Activated CD8-positive, alpha-beta T cell treated with anti-CD3 and anti-CD28 coated beads for 36 hours (primary cell): Measurements from ENCODE around the gene FAM76A. TPM values are rescaled to one million over a fixed set of nuclear protein-coding genes. Genes with fewer than 3 reads are reported as not detected.

Experiments used
- ATAC-seq: fragments of 200-7000 bp; cut with Tn5 transposase; one replicate; pipeline ENCODE4 v1.10.0; 2021; ENCODE audit warnings: mild to moderate bottlenecking, moderate library complexity
- CTCF ChIA-PET: fragments of 350-600 bp; sonication (Branson Sonifier 250); formaldehyde crosslinking; loops from one replicate; lab custom pipeline; 2021; ENCODE audit warnings: antibody characterized with exemption; lab: Charles Lee
- POLR2A ChIA-PET: fragments of 350-600 bp; sonication (Branson Sonifier 250); formaldehyde crosslinking; loops from one replicate; lab custom pipeline; 2021; ENCODE audit warnings: antibody characterized with exemption; lab: Charles Lee
- DNase-seq: peaks from one replicate; pipeline ENCODE4 v3.0.0-alpha.2; 2020
- H3K27ac Mint-ChIP-seq: one replicate; pipeline ENCODE4 v1.8.0; 2021; ENCODE audit warnings: mild to moderate bottlenecking, mixed read lengths
- H3K27me3 Mint-ChIP-seq: one replicate; pipeline ENCODE4 v1.8.0; 2021; ENCODE audit warnings: mixed read lengths
- H3K36me3 Mint-ChIP-seq: one replicate; pipeline ENCODE4 v1.8.0; 2021; ENCODE audit warnings: low read depth, mixed read lengths
- H3K4me1 Mint-ChIP-seq: one replicate; pipeline ENCODE4 v1.8.0; 2021; ENCODE audit warnings: low read depth, mixed read lengths
- H3K4me3 Mint-ChIP-seq: one replicate; pipeline ENCODE4 v1.8.0; 2021; ENCODE audit warnings: mild to moderate bottlenecking, moderate library complexity, mixed read lengths
- H3K9me3 Mint-ChIP-seq: one replicate; pipeline ENCODE4 v1.8.0; 2021; ENCODE audit warnings: mixed read lengths
- intact Hi-C: fragments of 100-400 bp; cut with micrococcal nuclease; formaldehyde crosslinking; loops from one replicate; pipeline ENCODE4 v1.10.0; 2022
- total RNA-seq, 2 experiments: library from RNA; stranded (reverse); gene quantifications; one replicate each; pipeline ENCODE4 v1.2.3, GENCODE V29; 2021
- TF ChIP-seq, protein P1 (sequence below): fragments of 200-600 bp; IDR thresholded peaks from one replicate; pipeline ENCODE4 v1.8.0; 2022; ENCODE audit warnings: antibody characterized with exemption, mild to moderate bottlenecking

FAM76A gene
- total RNA-seq, 2 experiments from 2014 or later: 6.9 to 7.9 TPM

DNA sequence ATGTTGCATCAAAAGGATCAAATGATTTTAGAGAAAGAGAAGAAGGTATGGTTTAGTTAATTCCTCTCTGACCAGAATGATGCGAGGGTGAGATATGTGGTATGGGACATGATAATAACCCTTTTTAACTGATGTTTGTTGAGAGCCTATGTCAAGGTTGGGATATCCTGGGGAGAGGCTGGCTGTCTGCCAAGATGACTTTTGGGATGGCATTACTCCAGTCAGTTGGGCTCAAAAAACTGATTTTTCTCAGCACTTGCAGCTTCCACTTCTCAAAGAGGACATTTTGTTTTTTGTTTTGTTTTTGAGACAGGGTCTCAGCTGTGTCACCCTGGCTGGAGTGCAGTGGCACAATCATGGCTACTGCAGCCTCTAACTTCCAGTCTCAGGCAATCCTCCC, 29.5 kb downstream of the FAM76A start:
- DNase-seq (no peak), ATAC-seq (no peak)
- H3K9me3 Mint-ChIP-seq: no peaks in the 10 kb centered on the region
- no peaks in the 10 kb centered on the region for H3K27me3 Mint-ChIP-seq
- H3K36me3 Mint-ChIP-seq: peaks cover 3% of the 10 kb centered on the region
- H3K27ac Mint-ChIP-seq: no peak overlapping the region
- intact Hi-C loops: no loop called here
- ChIA-PET POLR2A (interaction anchor here (1.1 kb wide), 2 partner anchors 18 to 86 kb away, joined by 3 read pairs; partner anchors contain the start of gene STX12), CTCF (no interaction called here)
- H3K4me1 Mint-ChIP-seq: no peaks in the 10 kb centered on the region
- TF ChIP-seq, protein P1, sequence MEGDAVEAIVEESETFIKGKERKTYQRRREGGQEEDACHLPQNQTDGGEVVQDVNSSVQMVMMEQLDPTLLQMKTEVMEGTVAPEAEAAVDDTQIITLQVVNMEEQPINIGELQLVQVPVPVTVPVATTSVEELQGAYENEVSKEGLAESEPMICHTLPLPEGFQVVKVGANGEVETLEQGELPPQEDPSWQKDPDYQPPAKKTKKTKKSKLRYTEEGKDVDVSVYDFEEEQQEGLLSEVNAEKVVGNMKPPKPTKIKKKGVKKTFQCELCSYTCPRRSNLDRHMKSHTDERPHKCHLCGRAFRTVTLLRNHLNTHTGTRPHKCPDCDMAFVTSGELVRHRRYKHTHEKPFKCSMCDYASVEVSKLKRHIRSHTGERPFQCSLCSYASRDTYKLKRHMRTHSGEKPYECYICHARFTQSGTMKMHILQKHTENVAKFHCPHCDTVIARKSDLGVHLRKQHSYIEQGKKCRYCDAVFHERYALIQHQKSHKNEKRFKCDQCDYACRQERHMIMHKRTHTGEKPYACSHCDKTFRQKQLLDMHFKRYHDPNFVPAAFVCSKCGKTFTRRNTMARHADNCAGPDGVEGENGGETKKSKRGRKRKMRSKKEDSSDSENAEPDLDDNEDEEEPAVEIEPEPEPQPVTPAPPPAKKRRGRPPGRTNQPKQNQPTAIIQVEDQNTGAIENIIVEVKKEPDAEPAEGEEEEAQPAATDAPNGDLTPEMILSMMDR: no peak
- no peak overlapping the region for H3K4me3 Mint-ChIP-seq

DNA sequence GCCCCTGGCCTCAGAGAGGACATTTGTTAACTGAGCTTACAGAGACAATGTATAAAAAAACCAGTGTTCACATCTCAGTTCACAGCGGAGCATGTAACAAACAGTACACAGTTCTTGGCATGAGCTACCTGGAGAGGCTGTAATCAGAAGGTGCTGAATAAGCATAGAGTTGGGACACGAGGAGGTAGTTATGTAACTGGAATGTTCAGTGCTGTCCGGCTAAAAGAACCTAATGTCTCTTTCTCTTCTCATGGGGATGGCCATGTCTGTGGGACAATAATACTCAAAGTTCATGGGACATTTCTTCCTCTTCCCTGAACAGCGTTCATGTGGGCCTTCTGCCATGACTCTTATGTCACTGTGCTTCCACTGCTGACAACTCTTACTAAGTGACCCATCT, 30.1 kb downstream of the FAM76A start:
- TF ChIP-seq, protein P1: no peak
- ChIA-PET POLR2A (interaction anchor here (1.1 kb wide), 1 partner anchor 17 kb away, joined by 3 read pairs; the partner anchor contains the start of gene STX12), CTCF (no interaction called here)
- ATAC-seq (no peak), DNase-seq (no peak)
- Mint-ChIP-seq H3K27me3 (no peaks in the 10 kb centered on the region), H3K9me3 (no peaks in the 10 kb centered on the region), H3K27ac (no peak overlapping the region), H3K4me1 (no peaks in the 10 kb centered on the region), H3K36me3 (peaks cover 3% of the 10 kb centered on the region), H3K4me3 (no peak overlapping the region)
- intact Hi-C loops: no loop called here

DNA sequence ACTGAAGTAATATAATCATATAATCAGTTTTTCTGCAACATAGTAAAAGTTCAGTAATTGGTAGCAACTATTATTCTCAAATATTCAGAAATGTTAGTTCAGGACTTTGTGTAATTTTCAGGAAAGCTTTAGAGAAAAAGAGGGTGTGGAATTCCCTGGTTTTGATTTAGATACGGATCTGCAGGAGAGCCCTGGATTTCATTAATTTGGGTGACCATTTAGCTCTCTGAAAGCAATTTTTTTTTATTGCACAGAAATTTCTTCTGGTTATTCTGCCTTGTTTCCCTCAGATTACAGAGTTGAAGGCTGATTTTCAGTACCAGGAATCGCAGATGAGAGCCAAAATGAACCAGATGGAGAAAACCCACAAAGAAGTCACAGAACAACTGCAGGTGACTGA, 33.5 kb downstream of the FAM76A start:
- ChIA-PET POLR2A (interaction anchor here (0.6 kb wide), 1 partner anchor 267 kb away, joined by 3 read pairs; no protein-coding TSS in a partner anchor), CTCF (interaction anchor here (1.2 kb wide), 1 partner anchor 14 kb away, joined by 3 read pairs; no protein-coding TSS in a partner anchor)
- DNase-seq (no peak), ATAC-seq (no peak)
- Mint-ChIP-seq H3K4me1 (no peaks in the 10 kb centered on the region), H3K27me3 (no peaks in the 10 kb centered on the region), H3K27ac (no peak overlapping the region), H3K4me3 (no peak overlapping the region), H3K36me3 (peaks cover 3% of the 10 kb centered on the region), H3K9me3 (no peaks in the 10 kb centered on the region)
- intact Hi-C loops: no loop called here
- TF ChIP-seq, protein P1: no peak

DNA sequence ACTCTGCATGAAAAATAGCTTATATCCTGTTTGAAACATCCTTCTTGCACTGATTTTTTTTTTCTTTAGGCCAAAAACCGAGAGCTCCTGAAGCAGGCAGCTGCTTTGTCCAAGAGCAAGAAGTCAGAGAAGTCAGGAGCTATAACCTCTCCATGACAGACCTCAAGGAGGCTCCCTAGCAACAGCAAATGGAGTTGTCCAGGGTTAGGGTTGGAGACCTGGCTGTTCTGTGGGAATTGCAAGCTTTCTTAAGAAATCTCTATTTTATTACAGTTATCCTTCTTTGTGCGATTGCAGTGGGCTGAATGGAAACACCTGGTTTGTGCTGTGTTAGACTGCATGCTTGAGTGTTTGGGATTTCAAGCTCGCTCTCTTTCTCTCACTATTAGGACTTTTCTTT, 34.7 kb downstream of the FAM76A start:
- ChIA-PET CTCF (interaction anchor here (0.6 to 1.2 kb wide), 4 partner anchors 10 to 91 kb away, joined by 3 read pairs; no protein-coding TSS in a partner anchor), POLR2A (no interaction called here)
- no peak overlapping the region for H3K4me3 Mint-ChIP-seq
- DNase-seq (no peak), ATAC-seq (no peak)
- no peaks in the 10 kb centered on the region for H3K27me3 Mint-ChIP-seq
- H3K36me3 Mint-ChIP-seq: peaks cover 3% of the 10 kb centered on the region
- H3K27ac Mint-ChIP-seq: no peak overlapping the region
- TF ChIP-seq, protein P1: no peak
- intact Hi-C loops: no loop called here
- H3K9me3 Mint-ChIP-seq: no peaks in the 10 kb centered on the region
- no peaks in the 10 kb centered on the region for H3K4me1 Mint-ChIP-seq

DNA sequence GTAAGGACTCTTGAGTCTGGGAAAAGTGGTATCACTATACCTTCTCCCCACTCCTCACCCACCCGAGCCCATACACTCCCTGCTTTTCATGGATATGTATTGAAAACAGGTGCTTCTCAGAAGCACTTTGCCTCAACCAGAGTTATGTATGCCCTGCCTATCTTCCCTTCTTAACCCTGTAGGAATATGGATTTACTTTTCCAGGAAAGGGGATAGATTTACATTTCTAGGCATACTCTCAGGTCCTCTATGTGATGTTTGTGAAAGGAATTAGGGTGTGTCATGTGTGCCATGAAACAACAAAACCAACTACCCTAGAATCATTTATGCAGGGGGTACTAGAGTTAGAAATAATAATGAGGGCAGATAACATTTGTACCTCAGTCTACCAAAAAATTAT, 36.3 kb downstream of the FAM76A start:
- TF ChIP-seq, protein P1: no peak
- ChIA-PET CTCF (no interaction called here), POLR2A (no interaction called here)
- ATAC-seq (no peak), DNase-seq (no peak)
- no peaks in the 10 kb centered on the region for H3K4me1 Mint-ChIP-seq
- H3K36me3 Mint-ChIP-seq: peaks cover 3% of the 10 kb centered on the region
- intact Hi-C loops: no loop called here
- H3K4me3 Mint-ChIP-seq: no peak overlapping the region
- no peak overlapping the region for H3K27ac Mint-ChIP-seq
- no peaks in the 10 kb centered on the region for H3K9me3 Mint-ChIP-seq
- no peaks in the 10 kb centered on the region for H3K27me3 Mint-ChIP-seq
